ENCODE results near the gene ECM2. TPM values are rescaled to one million over a fixed set of nuclear protein-coding genes. Genes with fewer than 3 reads are reported as not detected.

Gene ECM2
- total and polyA plus RNA-seq, 8 donors = 3.8 to 51.2 (median 41.3) TPM

DNA sequence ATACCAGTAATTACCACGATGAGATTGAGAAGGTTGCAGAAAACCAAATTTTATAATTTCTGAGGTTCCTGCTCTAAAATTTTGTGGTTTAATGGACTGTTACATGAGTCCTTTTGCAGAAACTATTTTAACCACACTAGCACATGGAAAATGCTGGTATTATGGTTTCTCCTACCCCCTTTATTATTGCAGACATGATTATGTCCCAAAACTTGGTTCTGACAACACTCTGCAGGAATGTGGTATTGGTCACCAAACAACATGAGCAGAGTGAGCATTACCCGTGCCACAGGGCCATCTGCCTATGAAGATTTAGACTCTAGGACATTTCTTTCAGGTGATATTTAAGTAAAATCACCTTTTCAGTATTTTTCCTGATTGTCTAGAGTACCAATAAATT lies 2.8 kb upstream of the ECM2 start:
- H3K27me3 ChIP-seq = no peaks in the 10 kb centered on the region

GRCh38 chr9:92534674-92535073 lies 1.1 kb downstream of the ECM2 start:
- TF ChIP-seq CTCF (IDR thresholded peaks at IDR 0.05) = no peak
- intact Hi-C loops (cut with DNase I) = no loop called here

More for the DNA sequence above, 2.8 kb upstream of the ECM2 start:
- TF ChIP-seq CTCF (IDR thresholded peaks at IDR 0.05) = no peak
- no peak overlapping the region for H3K4me3 ChIP-seq
- peaks cover 0 to 29% of the 10 kb centered on the region in 2 donors for H3K4me1 ChIP-seq
- ATAC-seq (no peak), DNase-seq (no peak)
- no peaks in the 10 kb centered on the region for H3K9me3 ChIP-seq
- intact Hi-C loops (cut with DNase I) = no loop called here
- no peaks in the 10 kb centered on the region for H3K36me3 ChIP-seq
- H3K27ac ChIP-seq = peak overlapping the region in 1 of 2 donors; percentile 19

GRCh38 chr9:92534204-92534603 lies 1.6 kb downstream of the ECM2 start:
- no peak for DNase-seq

More at GRCh38 chr9:92534674-92535073, 1.1 kb downstream of the ECM2 start:
- Histone ChIP-seq H3K4me1 (peaks cover 0 to 29% of the 10 kb centered on the region in 2 donors), H3K9me3 (no peaks in the 10 kb centered on the region), H3K4me3 (peak overlapping the region in 1 of 2 donors; percentile 10), H3K36me3 (no peaks in the 10 kb centered on the region), H3K27me3 (no peaks in the 10 kb centered on the region), H3K27ac (peak overlapping the region in 1 of 2 donors; percentile 78)
- no peak for ATAC-seq
- peak in 2 of 4 donors; percentile 52 to 53 for DNase-seq

DNA sequence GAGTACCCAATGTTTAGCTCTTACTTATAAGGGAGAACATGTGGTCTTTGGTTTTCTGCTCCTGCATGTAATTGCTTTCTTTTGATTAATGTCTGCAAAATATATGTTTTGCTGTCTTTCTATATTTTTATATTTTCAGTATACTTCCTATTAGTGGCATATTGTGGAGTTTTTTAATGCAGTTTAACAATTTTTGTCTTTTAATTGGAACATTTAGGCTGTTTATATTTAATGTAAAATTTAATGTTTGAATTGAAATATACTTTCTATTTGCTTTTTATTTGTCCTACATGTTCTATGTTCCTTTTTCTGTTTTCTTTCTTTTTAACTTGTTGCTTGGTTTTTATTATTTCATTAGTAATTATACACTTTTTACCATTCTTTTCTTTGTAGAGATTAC lies 4.9 kb downstream of the ECM2 start:
- H3K4me3 ChIP-seq = no peak overlapping the region
- intact Hi-C loops (cut with DNase I) = no loop called here
- H3K9me3 ChIP-seq = no peaks in the 10 kb centered on the region
- H3K27ac ChIP-seq = no peak overlapping the region
- TF ChIP-seq CTCF (IDR thresholded peaks at IDR 0.05) = no peak
- no peaks in the 10 kb centered on the region for H3K27me3 ChIP-seq
- DNase-seq (no peak), ATAC-seq (no peak)
- peaks cover 0 to 14% of the 10 kb centered on the region in 2 donors for H3K4me1 ChIP-seq
- no peaks in the 10 kb centered on the region for H3K36me3 ChIP-seq

More at GRCh38 chr9:92534204-92534603, 1.6 kb downstream of the ECM2 start:
- Histone ChIP-seq H3K4me3 (no peak overlapping the region), H3K9me3 (no peaks in the 10 kb centered on the region), H3K27ac (no peak overlapping the region), H3K36me3 (no peaks in the 10 kb centered on the region), H3K27me3 (no peaks in the 10 kb centered on the region), H3K4me1 (peaks cover 0 to 29% of the 10 kb centered on the region in 2 donors)
- intact Hi-C loops (cut with DNase I) = no loop called here
- TF ChIP-seq CTCF (IDR thresholded peaks at IDR 0.05) = no peak
- ATAC-seq = no peak

DNA sequence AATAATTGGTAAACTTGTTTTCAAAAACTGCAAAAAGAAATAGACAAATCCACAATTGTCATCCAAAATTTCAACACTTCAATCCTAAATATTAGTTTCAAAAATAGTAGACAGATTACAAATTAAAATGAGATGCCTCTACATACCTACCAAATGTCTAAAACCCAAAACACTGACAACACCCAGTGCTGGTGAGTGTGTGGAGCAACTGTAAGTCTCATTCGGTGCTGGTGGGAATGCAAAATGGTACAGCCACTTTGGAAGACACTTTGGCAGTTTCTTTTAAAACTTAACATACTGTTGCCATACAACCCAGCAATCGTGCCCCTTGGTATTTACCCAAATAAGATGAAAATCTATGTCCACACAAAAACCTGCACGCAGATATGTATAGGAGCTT lies 6.7 kb downstream of the ECM2 start:
- ATAC-seq = no peak
- H3K9me3 ChIP-seq = no peaks in the 10 kb centered on the region
- no peak for TF ChIP-seq CTCF (IDR thresholded peaks at IDR 0.05)
- no peak overlapping the region for H3K4me3 ChIP-seq
- H3K4me1 ChIP-seq = no peaks in the 10 kb centered on the region
- H3K27ac ChIP-seq = no peak overlapping the region
- intact Hi-C loops (cut with DNase I) = no loop called here
- DNase-seq = no peak
- H3K27me3 ChIP-seq = no peaks in the 10 kb centered on the region
- H3K36me3 ChIP-seq = no peaks in the 10 kb centered on the region

All from left lung (tissue), 10 donors.